Breast epithelium (tissue), 4 donors: ENCODE measurements around the gene OGFR. TPM values are rescaled to one million over a fixed set of nuclear protein-coding genes. Genes with fewer than 3 reads are reported as not detected.

Source experiments
- DNase-seq, 2 donors: peaks; one replicate each; pipeline ENCODE4 v3.0.0-alpha.2; 2019; ENCODE audit warnings: low spot score in 2 of 2
- H3K27ac ChIP-seq, 2 donors: fragments of 200-600 bp; sonication (generic) in 1 of 2; one replicate each; pipeline ENCODE4 v1.5.1; 2016 to 2019; ENCODE audit warnings: mild to moderate bottlenecking in 1 of 2
- H3K27me3 ChIP-seq, 2 donors: fragments of 200-600 bp; sonication (generic) in 1 of 2; one replicate each; pipeline versions ENCODE4 v1.5.1 to v1.6.0; 2017 to 2019; ENCODE audit warnings: control low read depth in 1 of 2, mild to moderate bottlenecking in 1 of 2
- H3K36me3 ChIP-seq: fragments of 200-600 bp; one replicate; pipeline ENCODE4 v1.5.1; 2019
- H3K4me1 ChIP-seq, 2 donors: fragments of 200-600 bp; sonication (generic); one replicate each; pipeline ENCODE4 v1.5.1; 2016 to 2019; ENCODE audit warnings: control low read depth in 1 of 2
- H3K4me3 ChIP-seq, 3 donors: fragments of 200-600 bp; sonication (generic); 1 replicate in 2 of 3; 2 replicates in 1 of 3; pipeline ENCODE4 v1.5.1; 2016 to 2019; ENCODE audit warnings: mild to moderate bottlenecking in 3 of 3, moderate library complexity in 2 of 3
- H3K9me3 ChIP-seq, 2 donors: fragments of 200-600 bp; sonication (generic) in 1 of 2; one replicate each; pipeline ENCODE4 v1.5.1; 2016 to 2019; ENCODE audit warnings: control low read depth in 1 of 2
- POLR2A ChIP-seq: fragments of 450-650 bp; IDR thresholded peaks from one replicate; pipeline ENCODE4 v1.6.1; 2016; ENCODE audit warnings: antibody characterized with exemption, mild to moderate bottlenecking, moderate library complexity
- POLR2AphosphoS5 ChIP-seq, 3 donors: sonication (generic); formaldehyde crosslinking; IDR thresholded peaks; one replicate each; pipeline ENCODE4 v1.6.1; 2017; ENCODE audit warnings: antibody characterized with exemption in 3 of 3
- intact Hi-C: fragments of 100-400 bp; cut with DNase I; formaldehyde crosslinking; loops from one replicate; pipeline ENCODE4 v1.15.1; 2023; ENCODE audit warnings: low total_unique reads
- total RNA-seq, 3 donors: library from RNA; depleted of rRNA; stranded (reverse); fragments of >200 nt; gene quantifications; one replicate each; pipeline ENCODE4 v1.1.0, GENCODE V29; 2016
- TF ChIP-seq, protein P1 (sequence below), 3 donors: fragments of 450-650 bp; IDR thresholded peaks; one replicate each; pipeline ENCODE4 v1.5.1; 2016 to 2017; ENCODE audit warnings: antibody characterized with exemption in 3 of 3, mild to moderate bottlenecking in 3 of 3, moderate library complexity in 3 of 3

Gene OGFR
- total RNA-seq, 3 donors from 2014 or later: 38.5 to 45.3 (median 44.2) TPM

- TF ChIP-seq, protein P1, sequence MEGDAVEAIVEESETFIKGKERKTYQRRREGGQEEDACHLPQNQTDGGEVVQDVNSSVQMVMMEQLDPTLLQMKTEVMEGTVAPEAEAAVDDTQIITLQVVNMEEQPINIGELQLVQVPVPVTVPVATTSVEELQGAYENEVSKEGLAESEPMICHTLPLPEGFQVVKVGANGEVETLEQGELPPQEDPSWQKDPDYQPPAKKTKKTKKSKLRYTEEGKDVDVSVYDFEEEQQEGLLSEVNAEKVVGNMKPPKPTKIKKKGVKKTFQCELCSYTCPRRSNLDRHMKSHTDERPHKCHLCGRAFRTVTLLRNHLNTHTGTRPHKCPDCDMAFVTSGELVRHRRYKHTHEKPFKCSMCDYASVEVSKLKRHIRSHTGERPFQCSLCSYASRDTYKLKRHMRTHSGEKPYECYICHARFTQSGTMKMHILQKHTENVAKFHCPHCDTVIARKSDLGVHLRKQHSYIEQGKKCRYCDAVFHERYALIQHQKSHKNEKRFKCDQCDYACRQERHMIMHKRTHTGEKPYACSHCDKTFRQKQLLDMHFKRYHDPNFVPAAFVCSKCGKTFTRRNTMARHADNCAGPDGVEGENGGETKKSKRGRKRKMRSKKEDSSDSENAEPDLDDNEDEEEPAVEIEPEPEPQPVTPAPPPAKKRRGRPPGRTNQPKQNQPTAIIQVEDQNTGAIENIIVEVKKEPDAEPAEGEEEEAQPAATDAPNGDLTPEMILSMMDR (IDR thresholded peaks at IDR 0.05): no peak
- TF ChIP-seq POLR2A (no peak), POLR2AphosphoS5 (IDR thresholded peaks at IDR 0.05) (no peak)
- Histone ChIP-seq H3K27me3 (peaks cover 4 to 9% of the 10 kb centered on the region in 2 donors), H3K9me3 (no peaks in the 10 kb centered on the region), H3K4me3 (no peak overlapping the region), H3K27ac (no peak overlapping the region), H3K4me1 (peaks cover under 1 to 10% of the 10 kb centered on the region in 2 donors), H3K36me3 (peaks cover 7% of the 10 kb centered on the region)
- intact Hi-C loops: no loop called here
- DNase-seq: no peak
Measured at GRCh38 chr20:62812181-62812906, 7.7 kb downstream of the OGFR start.

- Histone ChIP-seq H3K4me1 (peaks cover 6 to 11% of the 10 kb centered on the region in 2 donors), H3K27me3 (peaks cover 4 to 9% of the 10 kb centered on the region in 2 donors), H3K4me3 (no peak overlapping the region), H3K36me3 (peaks cover 7% of the 10 kb centered on the region), H3K27ac (no peak overlapping the region), H3K9me3 (no peaks in the 10 kb centered on the region)
- DNase-seq: no peak
- intact Hi-C loops: no loop called here
- TF ChIP-seq POLR2AphosphoS5 (IDR thresholded peaks at IDR 0.05) (no peak), POLR2A (no peak)
- TF ChIP-seq, protein P1 (IDR thresholded peaks at IDR 0.05): no peak
Measured at GRCh38 chr20:62812907-62813200, 8.2 kb downstream of the OGFR start.

DNA sequence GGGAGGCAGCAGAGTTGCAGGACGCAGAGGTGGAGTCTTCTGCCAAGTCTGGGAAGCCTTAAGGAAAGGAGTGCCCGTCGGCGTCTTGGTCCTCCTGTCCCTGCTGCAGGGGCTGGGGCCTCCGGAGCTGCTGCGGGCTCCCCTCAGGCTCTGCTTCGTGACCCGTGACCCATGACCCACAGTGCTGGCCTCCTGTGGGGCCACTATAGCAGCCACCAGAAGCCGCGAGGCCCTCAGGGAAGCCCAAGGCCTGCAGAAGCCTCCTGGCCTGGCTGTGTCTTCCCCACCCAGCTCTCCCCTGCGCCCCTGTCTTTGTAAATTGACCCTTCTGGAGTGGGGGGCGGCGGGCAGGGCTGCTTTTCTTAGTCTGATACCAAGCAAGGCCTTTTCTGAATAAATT is 9.0 kb downstream of the OGFR start:
- H3K4me3 ChIP-seq: no peak overlapping the region
- TF ChIP-seq, protein P1 (IDR thresholded peaks at IDR 0.05): no peak
- TF ChIP-seq POLR2AphosphoS5 (IDR thresholded peaks at IDR 0.05) (no peak), POLR2A (no peak)
- DNase-seq: no peak
- intact Hi-C loops: no loop called here
- peaks cover 13 to 16% of the 10 kb centered on the region in 2 donors for H3K4me1 ChIP-seq
- peaks cover 7% of the 10 kb centered on the region for H3K36me3 ChIP-seq
- peaks cover 4 to 9% of the 10 kb centered on the region in 2 donors for H3K27me3 ChIP-seq
- no peak overlapping the region for H3K27ac ChIP-seq
- no peaks in the 10 kb centered on the region for H3K9me3 ChIP-seq

DNA sequence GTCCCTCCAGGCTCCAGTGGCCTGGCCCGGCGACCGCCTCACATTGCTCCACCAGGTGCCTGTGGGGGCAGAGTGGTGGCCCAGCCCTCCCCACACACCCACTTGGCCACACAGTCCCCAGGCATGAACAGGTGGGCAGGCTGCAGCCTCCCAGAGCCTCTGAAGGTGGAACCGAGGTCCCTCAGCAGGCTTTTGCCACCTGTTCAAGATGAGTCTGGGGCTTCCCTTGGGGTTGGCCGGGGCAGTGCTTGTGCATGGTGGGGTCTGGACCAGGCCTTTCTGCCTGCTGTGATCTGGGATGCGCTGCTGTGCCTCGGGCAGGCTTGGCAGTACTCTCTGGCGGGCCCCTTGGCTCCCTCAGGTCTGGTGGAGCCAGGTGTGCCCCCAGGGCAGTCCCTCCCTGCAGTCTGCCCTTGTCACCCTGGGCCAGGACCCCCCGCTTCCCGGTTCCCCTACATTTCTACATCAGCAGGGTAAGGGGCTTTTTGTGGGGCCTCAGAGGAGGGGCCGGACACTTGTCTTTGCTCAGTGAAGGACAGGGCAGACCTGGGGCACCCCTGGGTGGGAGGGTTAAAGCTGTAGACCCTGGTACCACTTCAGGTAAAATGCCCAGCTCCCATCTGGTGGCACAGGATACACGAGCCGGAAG is 9.5 kb downstream of the OGFR start:
- peaks cover 19 to 22% of the 10 kb centered on the region in 2 donors for H3K4me1 ChIP-seq
- intact Hi-C loops: no loop called here
- TF ChIP-seq, protein P1 (IDR thresholded peaks at IDR 0.05): no peak
- TF ChIP-seq POLR2AphosphoS5 (IDR thresholded peaks at IDR 0.05) (no peak), POLR2A (no peak)
- no peaks in the 10 kb centered on the region for H3K9me3 ChIP-seq
- no peak overlapping the region for H3K4me3 ChIP-seq
- no peak overlapping the region for H3K27ac ChIP-seq
- DNase-seq: no peak
- H3K27me3 ChIP-seq: peaks cover 4 to 9% of the 10 kb centered on the region in 2 donors
- peaks cover 7% of the 10 kb centered on the region for H3K36me3 ChIP-seq

GRCh38 chr20:62814709-62815065 is 10.1 kb downstream of the OGFR start:
- no peak for DNase-seq
- Histone ChIP-seq H3K36me3 (peaks cover 6% of the 10 kb centered on the region), H3K4me3 (no peak overlapping the region), H3K27ac (no peak overlapping the region), H3K9me3 (no peaks in the 10 kb centered on the region), H3K4me1 (peaks cover 20 to 24% of the 10 kb centered on the region in 2 donors), H3K27me3 (peaks cover 4 to 9% of the 10 kb centered on the region in 2 donors)
- TF ChIP-seq POLR2AphosphoS5 (IDR thresholded peaks at IDR 0.05): no peak
- TF ChIP-seq, protein P1 (IDR thresholded peaks at IDR 0.05): no peak
- TF ChIP-seq POLR2A: no peak
- intact Hi-C loops: no loop called here
